HG03097 (cell line): Measurements from ENCODE around the gene ERP44.
"Not testable (repeated sequence)": the region's sequence is repeated elsewhere in the genome, so short reads cannot be mapped to it uniquely, and the experiment has no call there.

Experiments
- ATAC-seq: cut with Tn5 transposase; IDR thresholded peaks from one replicate; pipeline ENCODE4 v1.9.1; 2021; ENCODE audit not compliant: unreplicated experiment, low FRiP score

The ERP44 gene

GRCh38 chr9:100070104-100071041, 28.4 kb downstream of the ERP44 start:
- ATAC-seq = no peak

- not testable (repeated sequence) for ATAC-seq
Measured at GRCh38 chr9:100069068-100069467, 29.7 kb downstream of the ERP44 start.

GRCh38 chr9:100067990-100068389, 30.8 kb downstream of the ERP44 start:
- ATAC-seq = not testable (repeated sequence)

GRCh38 chr9:100066539-100066938, 32.3 kb downstream of the ERP44 start:
- ATAC-seq = no peak

GRCh38 chr9:100064872-100065581, 33.8 kb downstream of the ERP44 start:
- no peak for ATAC-seq

- no peak for ATAC-seq
Measured at GRCh38 chr9:100063185-100063584, 35.6 kb downstream of the ERP44 start.

GRCh38 chr9:100062683-100063082, 36.1 kb downstream of the ERP44 start:
- ATAC-seq = not testable (repeated sequence)

GRCh38 chr9:100058699-100059579, 39.9 kb downstream of the ERP44 start:
- ATAC-seq = peak; percentile 60

GRCh38 chr9:100057624-100058023, 41.2 kb downstream of the ERP44 start:
- ATAC-seq = no peak

GRCh38 chr9:100056561-100056960, 42.2 kb downstream of the ERP44 start:
- ATAC-seq = no peak

GRCh38 chr9:100052375-100052774, 46.4 kb downstream of the ERP44 start:
- no peak for ATAC-seq

GRCh38 chr9:100049551-100049950, 49.2 kb downstream of the ERP44 start:
- no peak for ATAC-seq

- no peak for ATAC-seq
Measured at GRCh38 chr9:100038472-100038871, 60.3 kb downstream of the ERP44 start.

GRCh38 chr9:100033877-100034551, 64.8 kb downstream of the ERP44 start:
- no peak for ATAC-seq

GRCh38 chr9:100030548-100030947, 68.3 kb downstream of the ERP44 start:
- no peak for ATAC-seq

- no peak for ATAC-seq
Measured at GRCh38 chr9:100029251-100029650, 69.5 kb downstream of the ERP44 start.

GRCh38 chr9:100028201-100028784, 70.5 kb downstream of the ERP44 start:
- peak; percentile 76 for ATAC-seq

- no peak for ATAC-seq
Measured at GRCh38 chr9:100027543-100027942, 71.3 kb downstream of the ERP44 start.

- ATAC-seq = no peak
Measured at GRCh38 chr9:100021931-100022330, 76.9 kb downstream of the ERP44 start.
